Epithelial cell of proximal tubule (primary cell): ENCODE results near the gene THEM4. TPM values are rescaled to one million over a fixed set of nuclear protein-coding genes. Genes with fewer than 3 reads are reported as not detected.
A peak's percentile ranks its signal among the peaks of the same experiment; 100 is the strongest.
"Not testable (repeated sequence)": the region's sequence is repeated elsewhere in the genome, so short reads cannot be mapped to it uniquely, and the experiment has no call there.

Experiments used
- DNase-seq: peaks from one replicate; pipeline ENCODE4 v3.0.0-alpha.2; 2011; ENCODE audit warnings: low read depth
- H3K4me3 ChIP-seq: 2 replicates; pipeline ENCODE4 v1.5.1; 2011; ENCODE audit warnings: low read depth, mild to moderate bottlenecking, low read length
- CTCF ChIP-seq: conservative IDR thresholded peaks from 2 replicates; pipeline ENCODE4 v1.5.1; 2012; ENCODE audit warnings: low read depth, mild to moderate bottlenecking, low read length
- total RNA-seq: library from RNA; depleted of rRNA; stranded (reverse); fragments of >200 nt; gene quantifications from 2 replicates; pipeline ENCODE4 v1.2.3, GENCODE V29; 2015

THEM4 gene
- total RNA-seq, 1 donor from 2014 or later: 7.0 TPM

GRCh38 chr1:151905070-151905442 lies 4.3 kb downstream of the THEM4 start:
- DNase-seq: no peak
- no peak for TF ChIP-seq CTCF

GRCh38 chr1:151902858-151903257 lies 6.5 kb downstream of the THEM4 start:
- no peak for TF ChIP-seq CTCF
- no peak overlapping the region for H3K4me3 ChIP-seq
- no peak for DNase-seq

More at GRCh38 chr1:151905070-151905442, 4.3 kb downstream of the THEM4 start:
- H3K4me3 ChIP-seq: no peak overlapping the region

GRCh38 chr1:151900804-151901203 lies 8.5 kb downstream of the THEM4 start:
- not testable (repeated sequence) for H3K4me3 ChIP-seq, DNase-seq

- no peak for TF ChIP-seq CTCF
- no peak overlapping the region for H3K4me3 ChIP-seq
- DNase-seq: no peak
Observed at GRCh38 chr1:151898519-151898991, 10.8 kb downstream of the THEM4 start.

GRCh38 chr1:151897991-151898431 lies 11.3 kb downstream of the THEM4 start:
- no peak for TF ChIP-seq CTCF
- H3K4me3 ChIP-seq: peak overlapping the region; percentile 2
- DNase-seq: no peak

- DNase-seq: no peak
- H3K4me3 ChIP-seq: no peak overlapping the region
- no peak for TF ChIP-seq CTCF
Observed at GRCh38 chr1:151893176-151893924, 16.0 kb downstream of the THEM4 start.

- DNase-seq: no peak
- no peak overlapping the region for H3K4me3 ChIP-seq
- no peak for TF ChIP-seq CTCF
Observed at GRCh38 chr1:151892190-151892589, 17.1 kb downstream of the THEM4 start.
